OCI-LY7 (cell line): ENCODE measurements around the gene HEY2. TPM values are rescaled to one million over a fixed set of nuclear protein-coding genes. Genes with fewer than 3 reads are reported as not detected.

Source experiments
- BruUV-seq: library from RNA; stranded (reverse); fragments of 400-500 nt; replicated peaks from 2 replicates; lab custom pipeline; 2021; lab: Mats Ljungman, UMichigan
- CTCF ChIA-PET: fragments of 300-600 bp; sonication (Branson Sonifier 250); formaldehyde crosslinking; loops from one replicate; lab custom pipeline; 2022; ENCODE audit warnings: antibody characterized with exemption; ENCODE audit not compliant: unreplicated experiment; lab: Charles Lee
- POLR2A ChIA-PET: fragments of 300-600 bp; sonication (Branson Sonifier 250); formaldehyde crosslinking; loops from one replicate; lab custom pipeline; 2022; ENCODE audit warnings: antibody characterized with exemption; lab: Charles Lee
- DNase-seq: peaks from one replicate; pipeline ENCODE4 v3.0.0-alpha.2; 2015; ENCODE audit warnings: low spot score
- H2AFZ ChIP-seq: fragments of 200-600 bp; sonication (generic), shearing (Covaris generic); 2 replicates; pipeline ENCODE4 v1.6.1; 2014; ENCODE audit warnings: mild to moderate bottlenecking, antibody characterized with exemption, low read length, moderate library complexity
- H3K27ac ChIP-seq: fragments of 200-600 bp; sonication (generic); 2 replicates; pipeline ENCODE4 v1.5.1; 2014; ENCODE audit warnings: mixed run types, low read depth, mild to moderate bottlenecking, moderate library complexity, low read length, inconsistent platforms; ENCODE audit not compliant: poor library complexity, severe bottlenecking
- H3K36me3 ChIP-seq: fragments of 200-600 bp; sonication (generic); 2 replicates; pipeline ENCODE4 v1.6.1; 2014; ENCODE audit warnings: mild to moderate bottlenecking, antibody characterized with exemption, low read length, moderate library complexity, mixed read lengths; ENCODE audit not compliant: insufficient read depth
- H3K4me1 ChIP-seq: fragments of 200-600 bp; sonication (generic); 2 replicates; pipeline ENCODE4 v1.5.1; 2014; ENCODE audit warnings: mild to moderate bottlenecking, low read length; ENCODE audit not compliant: insufficient read depth, poor library complexity, severe bottlenecking
- H3K4me2 ChIP-seq: fragments of 200-600 bp; sonication (generic); 2 replicates; pipeline ENCODE4 v1.6.1; 2014; ENCODE audit warnings: mild to moderate bottlenecking, low read length
- H3K4me3 ChIP-seq: fragments of 200-600 bp; sonication (generic); 2 replicates; pipeline ENCODE4 v1.5.1; 2014; ENCODE audit warnings: mild to moderate bottlenecking, low read depth, low read length; ENCODE audit not compliant: poor library complexity, severe bottlenecking
- H3K79me2 ChIP-seq: fragments of 200-600 bp; sonication (generic); 2 replicates; pipeline ENCODE4 v1.6.1; 2016; ENCODE audit warnings: low read depth, mild to moderate bottlenecking, low read length, moderate library complexity, mixed read lengths; ENCODE audit not compliant: insufficient read depth
- H3K9me2 ChIP-seq: fragments of 200-600 bp; sonication (generic); 2 replicates; pipeline ENCODE4 v1.6.1; 2016; ENCODE audit warnings: mild to moderate bottlenecking, low read length, mixed read lengths; ENCODE audit not compliant: insufficient read depth
- H3K9me3 ChIP-seq: fragments of 200-600 bp; sonication (generic); 2 replicates; pipeline ENCODE4 v1.6.1; 2014; ENCODE audit warnings: mild to moderate bottlenecking, mixed run types, low read length, mixed read lengths
- H4K20me1 ChIP-seq: fragments of 200-600 bp; sonication (generic); 2 replicates; pipeline ENCODE4 v1.6.1; 2014; ENCODE audit warnings: mild to moderate bottlenecking, antibody characterized with exemption, low read length, moderate library complexity, mixed read lengths; ENCODE audit not compliant: insufficient read depth
- CTCF ChIP-seq: fragments of 200-600 bp; sonication (generic); conservative IDR thresholded peaks from 2 replicates; pipeline ENCODE4 v1.5.1; 2014; ENCODE audit warnings: mild to moderate bottlenecking, antibody characterized with exemption, low read length, moderate library complexity, mixed read lengths
- EZH2phosphoT487 ChIP-seq: fragments of 200-600 bp; sonication (generic); IDR thresholded peaks from 2 replicates; pipeline ENCODE4 v1.6.1; 2018; ENCODE audit warnings: low read depth, borderline replicate concordance, mild to moderate bottlenecking, mixed run types, antibody characterized with exemption, low read length, moderate library complexity, mixed read lengths
- intact Hi-C: fragments of 100-400 bp; cut with micrococcal nuclease; formaldehyde crosslinking; loops from one replicate; pipeline ENCODE4 v1.10.0; 2022; ENCODE audit not compliant: unreplicated experiment
- total RNA-seq, 2 experiments: library from RNA; depleted of rRNA in 1 of 2; stranded (reverse); fragments of >200 nt in 1 of 2; shearing (Covaris generic) in 1 of 2; gene quantifications; 2 replicates each; pipeline ENCODE4 v1.2.3, GENCODE V29; 2014 to 2022

The HEY2 gene
- total RNA-seq, 2 experiments from 2014 or later: 0.32 to 1.3 TPM

- H3K79me2 ChIP-seq: no peaks in the 10 kb centered on the region
- H3K9me2 ChIP-seq: no peaks in the 10 kb centered on the region
- no peaks in the 10 kb centered on the region for H3K9me3 ChIP-seq
- H3K4me2 ChIP-seq: no peak overlapping the region
- TF ChIP-seq CTCF (0 out of 2 replicates have a peak, but pooled peaks have one; percentile 25), EZH2phosphoT487 (no peak)
- no peak for DNase-seq
- no peak overlapping the region for H3K27ac ChIP-seq
- no peaks in the 10 kb centered on the region for H3K4me1 ChIP-seq
- CTCF ChIA-PET: no interaction called here
- no peak overlapping the region for H3K4me3 ChIP-seq
- no peak overlapping the region for H2AFZ ChIP-seq
- no peaks in the 10 kb centered on the region for H3K36me3 ChIP-seq
- no peaks in the 10 kb centered on the region for H4K20me1 ChIP-seq
- intact Hi-C loops: no loop called here
- no TSS peak for BruUV-seq
- POLR2A ChIA-PET: no interaction called here
Measured at GRCh38 chr6:125732398-125732797, 17.0 kb upstream of the HEY2 start.

- Histone ChIP-seq H3K9me2 (no peaks in the 10 kb centered on the region), H3K9me3 (no peaks in the 10 kb centered on the region), H3K4me1 (no peaks in the 10 kb centered on the region), H3K4me2 (no peak overlapping the region), H3K27ac (no peak overlapping the region), H3K4me3 (no peak overlapping the region), H3K79me2 (no peaks in the 10 kb centered on the region), H4K20me1 (no peaks in the 10 kb centered on the region), H3K36me3 (no peaks in the 10 kb centered on the region), H2AFZ (no peak overlapping the region)
- ChIA-PET POLR2A (no interaction called here), CTCF (no interaction called here)
- DNase-seq: no peak
- TF ChIP-seq CTCF: no peak
- TF ChIP-seq EZH2phosphoT487: no peak
- intact Hi-C loops: no loop called here
- BruUV-seq: no TSS peak
Measured at GRCh38 chr6:125733516-125734300, 15.7 kb upstream of the HEY2 start.

- POLR2A ChIA-PET: no interaction called here
- BruUV-seq: no TSS peak
- H3K36me3 ChIP-seq: no peaks in the 10 kb centered on the region
- H3K9me3 ChIP-seq: no peaks in the 10 kb centered on the region
- no peaks in the 10 kb centered on the region for H4K20me1 ChIP-seq
- no peak overlapping the region for H3K27ac ChIP-seq
- no peaks in the 10 kb centered on the region for H3K9me2 ChIP-seq
- H3K4me2 ChIP-seq: no peak overlapping the region
- DNase-seq: no peak
- H3K4me1 ChIP-seq: no peaks in the 10 kb centered on the region
- TF ChIP-seq CTCF: no peak
- no peak for TF ChIP-seq EZH2phosphoT487
- no peak overlapping the region for H3K4me3 ChIP-seq
- CTCF ChIA-PET: no interaction called here
- intact Hi-C loops: no loop called here
- H3K79me2 ChIP-seq: no peaks in the 10 kb centered on the region
- H2AFZ ChIP-seq: no peak overlapping the region
Measured at GRCh38 chr6:125738276-125738675, 11.2 kb upstream of the HEY2 start.
